Naive B cell (primary cell): ENCODE measurements around the gene MFSD1. TPM values are rescaled to one million over a fixed set of nuclear protein-coding genes. Genes with fewer than 3 reads are reported as not detected.

Experiments used
- ATAC-seq, 2 donors: fragments of 150-1000 bp; cut with Tn5 transposase; 2 replicates each; pipeline ENCODE4 v1.10.0; 2021; ENCODE audit warnings: low read depth in 2 of 2, mild to moderate bottlenecking in 2 of 2, moderate library complexity in 2 of 2
- DNase-seq: peaks from one replicate; pipeline ENCODE4 v3.0.0; 2022
- H3K27ac Mint-ChIP-seq, 6 donors: one replicate each; pipeline ENCODE4 v1.8.0; 2020 to 2022; ENCODE audit warnings: mild to moderate bottlenecking in 6 of 6, mixed read lengths in 6 of 6, moderate library complexity in 5 of 6, inconsistent platforms in 2 of 6
- H3K27me3 Mint-ChIP-seq, 3 donors: one replicate each; pipeline ENCODE4 v1.8.0; 2021 to 2022; ENCODE audit warnings: mixed read lengths in 3 of 3, mild to moderate bottlenecking in 1 of 3
- H3K36me3 Mint-ChIP-seq, 2 donors: one replicate each; pipeline ENCODE4 v1.8.0; 2020 to 2022; ENCODE audit warnings: mixed read lengths in 2 of 2, inconsistent platforms in 1 of 2, mild to moderate bottlenecking in 1 of 2
- H3K4me1 Mint-ChIP-seq, 3 donors: one replicate each; pipeline ENCODE4 v1.8.0; 2020 to 2022; ENCODE audit warnings: mixed read lengths in 3 of 3, inconsistent platforms in 1 of 3, mild to moderate bottlenecking in 1 of 3, moderate library complexity in 1 of 3
- H3K4me3 Mint-ChIP-seq, 8 donors: one replicate each; pipeline ENCODE4 v1.8.0; 2020 to 2022; ENCODE audit warnings: mild to moderate bottlenecking in 8 of 8, mixed read lengths in 8 of 8, moderate library complexity in 8 of 8, inconsistent platforms in 2 of 8
- H3K9me3 Mint-ChIP-seq, 7 donors: one replicate each; pipeline ENCODE4 v1.8.0; 2020 to 2022; ENCODE audit warnings: mixed read lengths in 7 of 7, mild to moderate bottlenecking in 5 of 7, inconsistent platforms in 2 of 7, moderate library complexity in 1 of 7
- polyA plus RNA-seq, 6 donors: library from polyadenylated mRNA; unstranded; fragments of 300-500 nt; fragmentation: Illumina TruSeq; gene quantifications; one replicate each; pipeline ENCODE4 v1.2.3, GENCODE V29; 2021; ENCODE audit warnings: low read depth in 6 of 6

MFSD1 gene
- polyA plus RNA-seq, 6 donors from 2014 or later: 69.1 to 107 (median 91.0) TPM

GRCh38 chr3:158771577-158771976 lies 30.3 kb upstream of the MFSD1 start:
- DNase-seq: no peak
- Mint-ChIP-seq H3K27ac (peak overlapping the region in 1 of 6 donors; percentile 40), H3K9me3 (no peaks in the 10 kb centered on the region), H3K4me3 (no peak overlapping the region), H3K36me3 (no peaks in the 10 kb centered on the region), H3K4me1 (no peaks in the 10 kb centered on the region), H3K27me3 (peaks cover 0 to 3% (median 0%) of the 10 kb centered on the region in 3 donors)
- no peak for ATAC-seq

- H3K27me3 Mint-ChIP-seq: no peaks in the 10 kb centered on the region
- no peaks in the 10 kb centered on the region for H3K9me3 Mint-ChIP-seq
- H3K4me1 Mint-ChIP-seq: no peaks in the 10 kb centered on the region
- no peak overlapping the region for H3K4me3 Mint-ChIP-seq
- DNase-seq (no peak), ATAC-seq (no peak)
- no peak overlapping the region for H3K27ac Mint-ChIP-seq
- H3K36me3 Mint-ChIP-seq: no peaks in the 10 kb centered on the region
Measured at GRCh38 chr3:158771982-158772381, 29.9 kb upstream of the MFSD1 start.

GRCh38 chr3:158773166-158773565 lies 28.7 kb upstream of the MFSD1 start:
- peak overlapping the region in 1 of 6 donors; percentile 35 for H3K27ac Mint-ChIP-seq
- no peaks in the 10 kb centered on the region for H3K4me1 Mint-ChIP-seq
- no peak for ATAC-seq
- no peak for DNase-seq
- H3K36me3 Mint-ChIP-seq: no peaks in the 10 kb centered on the region
- H3K27me3 Mint-ChIP-seq: no peaks in the 10 kb centered on the region
- no peak overlapping the region for H3K4me3 Mint-ChIP-seq
- no peaks in the 10 kb centered on the region for H3K9me3 Mint-ChIP-seq

- H3K36me3 Mint-ChIP-seq: no peaks in the 10 kb centered on the region
- H3K27me3 Mint-ChIP-seq: no peaks in the 10 kb centered on the region
- H3K4me3 Mint-ChIP-seq: no peak overlapping the region
- ATAC-seq (no peak), DNase-seq (no peak)
- no peaks in the 10 kb centered on the region for H3K4me1 Mint-ChIP-seq
- no peaks in the 10 kb centered on the region for H3K9me3 Mint-ChIP-seq
- no peak overlapping the region for H3K27ac Mint-ChIP-seq
Measured at GRCh38 chr3:158773845-158774830, 27.7 kb upstream of the MFSD1 start.

GRCh38 chr3:158774965-158775364 lies 26.9 kb upstream of the MFSD1 start:
- ATAC-seq (no peak), DNase-seq (no peak)
- Mint-ChIP-seq H3K4me1 (no peaks in the 10 kb centered on the region), H3K27ac (no peak overlapping the region), H3K9me3 (peaks cover 0 to 2% (median 0%) of the 10 kb centered on the region in 7 donors), H3K36me3 (no peaks in the 10 kb centered on the region), H3K27me3 (no peaks in the 10 kb centered on the region), H3K4me3 (no peak overlapping the region)

- ATAC-seq (no peak), DNase-seq (no peak)
- no peaks in the 10 kb centered on the region for H3K36me3 Mint-ChIP-seq
- H3K4me3 Mint-ChIP-seq: peak overlapping the region in 1 of 8 donors; percentile 18
- peaks cover 0 to 2% (median 0%) of the 10 kb centered on the region in 7 donors for H3K9me3 Mint-ChIP-seq
- no peaks in the 10 kb centered on the region for H3K27me3 Mint-ChIP-seq
- H3K27ac Mint-ChIP-seq: no peak overlapping the region
- H3K4me1 Mint-ChIP-seq: no peaks in the 10 kb centered on the region
Measured at GRCh38 chr3:158775426-158776410, 26.1 kb upstream of the MFSD1 start.

- H3K4me1 Mint-ChIP-seq: no peaks in the 10 kb centered on the region
- no peak for ATAC-seq
- H3K36me3 Mint-ChIP-seq: no peaks in the 10 kb centered on the region
- H3K27me3 Mint-ChIP-seq: no peaks in the 10 kb centered on the region
- DNase-seq: no peak
- no peak overlapping the region for H3K4me3 Mint-ChIP-seq
- no peak overlapping the region for H3K27ac Mint-ChIP-seq
- H3K9me3 Mint-ChIP-seq: peaks cover 0 to 2% (median 0%) of the 10 kb centered on the region in 7 donors
Measured at GRCh38 chr3:158776531-158776930, 25.3 kb upstream of the MFSD1 start.

- ATAC-seq (no peak), DNase-seq (no peak)
- H3K36me3 Mint-ChIP-seq: no peaks in the 10 kb centered on the region
- no peaks in the 10 kb centered on the region for H3K27me3 Mint-ChIP-seq
- no peak overlapping the region for H3K27ac Mint-ChIP-seq
- no peaks in the 10 kb centered on the region for H3K4me1 Mint-ChIP-seq
- peaks cover 0 to 2% (median 0%) of the 10 kb centered on the region in 7 donors for H3K9me3 Mint-ChIP-seq
- no peak overlapping the region for H3K4me3 Mint-ChIP-seq
Measured at GRCh38 chr3:158777161-158777873, 24.5 kb upstream of the MFSD1 start.

- ATAC-seq (no peak), DNase-seq (no peak)
- H3K9me3 Mint-ChIP-seq: peaks cover 0 to 2% (median 0%) of the 10 kb centered on the region in 7 donors
- no peak overlapping the region for H3K4me3 Mint-ChIP-seq
- no peaks in the 10 kb centered on the region for H3K36me3 Mint-ChIP-seq
- H3K27me3 Mint-ChIP-seq: no peaks in the 10 kb centered on the region
- no peak overlapping the region for H3K27ac Mint-ChIP-seq
- no peaks in the 10 kb centered on the region for H3K4me1 Mint-ChIP-seq
Measured at GRCh38 chr3:158780766-158781165, 21.1 kb upstream of the MFSD1 start.

- no peak overlapping the region for H3K4me3 Mint-ChIP-seq
- H3K27ac Mint-ChIP-seq: no peak overlapping the region
- no peaks in the 10 kb centered on the region for H3K27me3 Mint-ChIP-seq
- ATAC-seq (no peak), DNase-seq (no peak)
- H3K4me1 Mint-ChIP-seq: no peaks in the 10 kb centered on the region
- H3K9me3 Mint-ChIP-seq: peaks cover 0 to 2% (median 0%) of the 10 kb centered on the region in 7 donors
- no peaks in the 10 kb centered on the region for H3K36me3 Mint-ChIP-seq
Measured at GRCh38 chr3:158781191-158781590, 20.7 kb upstream of the MFSD1 start.

GRCh38 chr3:158781849-158782248 lies 20.0 kb upstream of the MFSD1 start:
- Mint-ChIP-seq H3K27me3 (no peaks in the 10 kb centered on the region), H3K4me1 (no peaks in the 10 kb centered on the region), H3K27ac (no peak overlapping the region), H3K4me3 (no peak overlapping the region), H3K9me3 (peaks cover 0 to 2% (median 0%) of the 10 kb centered on the region in 7 donors), H3K36me3 (no peaks in the 10 kb centered on the region)
- ATAC-seq: no peak
- DNase-seq: no peak

GRCh38 chr3:158782283-158782989 lies 19.4 kb upstream of the MFSD1 start:
- no peaks in the 10 kb centered on the region for H3K4me1 Mint-ChIP-seq
- H3K4me3 Mint-ChIP-seq: no peak overlapping the region
- ATAC-seq: no peak
- DNase-seq: no peak
- no peak overlapping the region for H3K27ac Mint-ChIP-seq
- H3K27me3 Mint-ChIP-seq: no peaks in the 10 kb centered on the region
- H3K36me3 Mint-ChIP-seq: no peaks in the 10 kb centered on the region
- peaks cover 0 to 6% (median 0%) of the 10 kb centered on the region in 7 donors for H3K9me3 Mint-ChIP-seq
